ENCODE data around the gene RECQL5.

The RECQL5 gene

GRCh38 chr17:75666959-75667790 is at the start of gene RECQL5, which contains the start of gene SAP30BP:
Gene RECQL5, minus strand, starts transcription at chr17:75667154. Its CDS starts 597 bp downstream, at chr17:75666557.
Gene SAP30BP, plus strand, starts transcription at chr17:75667338. Its CDS starts 35 bp downstream, at chr17:75667373.
- TF ChIP-seq, protein P1, sequence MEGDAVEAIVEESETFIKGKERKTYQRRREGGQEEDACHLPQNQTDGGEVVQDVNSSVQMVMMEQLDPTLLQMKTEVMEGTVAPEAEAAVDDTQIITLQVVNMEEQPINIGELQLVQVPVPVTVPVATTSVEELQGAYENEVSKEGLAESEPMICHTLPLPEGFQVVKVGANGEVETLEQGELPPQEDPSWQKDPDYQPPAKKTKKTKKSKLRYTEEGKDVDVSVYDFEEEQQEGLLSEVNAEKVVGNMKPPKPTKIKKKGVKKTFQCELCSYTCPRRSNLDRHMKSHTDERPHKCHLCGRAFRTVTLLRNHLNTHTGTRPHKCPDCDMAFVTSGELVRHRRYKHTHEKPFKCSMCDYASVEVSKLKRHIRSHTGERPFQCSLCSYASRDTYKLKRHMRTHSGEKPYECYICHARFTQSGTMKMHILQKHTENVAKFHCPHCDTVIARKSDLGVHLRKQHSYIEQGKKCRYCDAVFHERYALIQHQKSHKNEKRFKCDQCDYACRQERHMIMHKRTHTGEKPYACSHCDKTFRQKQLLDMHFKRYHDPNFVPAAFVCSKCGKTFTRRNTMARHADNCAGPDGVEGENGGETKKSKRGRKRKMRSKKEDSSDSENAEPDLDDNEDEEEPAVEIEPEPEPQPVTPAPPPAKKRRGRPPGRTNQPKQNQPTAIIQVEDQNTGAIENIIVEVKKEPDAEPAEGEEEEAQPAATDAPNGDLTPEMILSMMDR (IDR thresholded peaks at IDR 0.05; ENCODE audit: low read depth, low read length) = no peak
- peak within 1 kb of the TSS; percentile 100 for H3K4me3 ChIP-seq (ENCODE audit: low read depth, low read length)

GRCh38 chr17:75712446-75712845 is 45.5 kb upstream of the RECQL5 start:
- TF ChIP-seq, protein P1 (IDR thresholded peaks at IDR 0.05; ENCODE audit: low read depth, low read length) = no peak

GRCh38 chr17:75707079-75707571 is 40.2 kb upstream of the RECQL5 start:
- H3K4me3 ChIP-seq (ENCODE audit: low read depth, low read length) = no peak overlapping the region
- TF ChIP-seq, protein P1 (IDR thresholded peaks at IDR 0.05; ENCODE audit: low read depth, low read length) = no peak

More at GRCh38 chr17:75712446-75712845, 45.5 kb upstream of the RECQL5 start:
- H3K4me3 ChIP-seq (ENCODE audit: low read depth, low read length) = no peak overlapping the region

DNA sequence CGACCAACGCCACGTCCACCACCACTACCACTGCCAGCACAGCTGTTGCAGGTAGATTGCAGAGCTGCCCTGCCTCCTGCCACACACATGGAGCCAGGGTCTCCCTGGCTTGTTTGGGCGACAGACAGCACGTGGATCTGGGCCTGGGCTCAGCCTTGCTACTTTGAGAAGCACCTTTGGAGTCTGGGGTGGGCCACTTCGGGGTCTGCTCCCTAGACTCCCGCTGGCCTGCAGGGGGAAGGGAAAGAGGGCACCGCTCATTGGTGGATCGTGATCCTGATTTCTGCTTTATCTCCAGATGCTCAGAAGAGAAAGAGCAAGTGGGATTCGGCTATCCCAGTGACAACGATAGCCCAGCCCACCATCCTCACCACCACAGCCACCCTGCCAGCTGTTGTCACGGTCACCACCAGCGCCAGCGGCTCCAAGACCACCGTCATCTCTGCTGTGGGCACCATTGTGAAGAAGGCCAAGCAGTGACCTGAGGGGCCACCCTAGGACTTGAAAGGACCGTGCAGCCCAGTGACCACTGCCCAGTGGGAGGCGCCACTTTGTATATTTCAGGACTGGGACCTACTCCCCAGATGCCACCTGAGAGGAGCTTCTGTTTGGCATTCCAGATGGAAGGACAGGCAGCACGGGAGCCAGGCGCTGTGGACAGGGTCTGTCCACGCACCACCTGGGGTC is 39.2 kb upstream of the RECQL5 start:
- no peak overlapping the region for H3K4me3 ChIP-seq (ENCODE audit: low read depth, low read length)
- TF ChIP-seq, protein P1 (IDR thresholded peaks at IDR 0.05; ENCODE audit: low read depth, low read length) = no peak

DNA sequence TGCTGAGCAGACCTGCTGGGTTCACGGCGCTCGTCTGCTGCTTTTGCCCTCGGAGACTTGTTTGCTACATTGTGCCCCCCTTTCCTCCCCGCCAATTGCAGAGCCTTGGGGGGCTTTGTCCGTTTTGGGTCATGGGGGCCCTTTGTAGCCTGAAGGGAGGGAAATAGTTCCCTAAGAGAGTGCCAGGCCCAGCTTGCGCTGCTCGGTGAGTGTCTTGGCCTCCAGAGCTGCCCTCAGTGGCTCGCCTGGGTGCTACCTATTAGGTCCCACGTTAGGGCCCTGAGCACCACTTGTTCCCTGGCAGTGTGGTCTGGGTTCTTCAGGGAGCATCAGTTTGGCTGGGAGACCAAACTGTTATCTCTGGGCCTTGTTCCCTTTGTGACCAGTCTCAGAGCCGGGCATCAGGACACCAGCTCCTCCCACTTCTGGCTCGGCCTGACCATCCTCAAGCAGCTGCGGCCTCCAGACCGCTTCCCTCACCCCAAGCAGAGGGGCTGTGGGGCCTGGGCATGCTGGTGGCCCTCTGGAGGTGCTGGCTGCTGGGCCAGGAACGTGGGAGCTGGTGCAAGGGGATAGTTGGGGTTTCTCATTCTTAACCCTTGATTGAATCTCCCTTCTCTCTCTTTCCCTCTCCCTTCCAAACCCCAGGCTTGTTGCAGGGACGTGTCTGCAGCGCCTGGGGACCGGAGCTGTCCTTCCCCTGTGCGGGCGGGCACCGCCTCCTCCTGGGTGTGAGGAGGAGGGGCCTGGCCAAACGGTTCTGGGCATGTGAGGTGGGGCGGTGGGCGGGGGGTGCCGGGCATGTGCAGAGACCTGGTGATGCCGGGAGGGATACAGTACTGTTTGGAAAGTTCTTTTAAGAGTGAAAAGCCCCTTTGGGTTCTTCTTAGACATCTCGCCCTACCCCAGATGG is 38.3 kb upstream of the RECQL5 start:
- TF ChIP-seq, protein P1 (IDR thresholded peaks at IDR 0.05; ENCODE audit: low read depth, low read length) = no peak
- H3K4me3 ChIP-seq (ENCODE audit: low read depth, low read length) = no peak overlapping the region

- TF ChIP-seq, protein P1 (IDR thresholded peaks at IDR 0.05; ENCODE audit: low read depth, low read length) = no peak
- H3K4me3 ChIP-seq (ENCODE audit: low read depth, low read length) = no peak overlapping the region
These were observed 36.6 kb upstream of the RECQL5 start for GRCh38 chr17:75703591-75703990.

All from WI38 (cell line).